Thyroid gland (tissue), 4 donors: Measurements from ENCODE around the gene GCN1. TPM values are rescaled to one million over a fixed set of nuclear protein-coding genes. Genes with fewer than 3 reads are reported as not detected.

ENCODE experiments used
- DNase-seq, 2 donors: peaks; one replicate each; pipeline ENCODE4 v3.0.0-alpha.2; 2019
- H3K27ac ChIP-seq, 3 donors: fragments of 200-600 bp; sonication (generic); 1 replicate in 2 of 3; 2 replicates in 1 of 3; pipeline ENCODE4 v1.5.1; 2016 to 2019; ENCODE audit warnings: mild to moderate bottlenecking in 1 of 3, moderate library complexity in 1 of 3
- H3K27me3 ChIP-seq: fragments of 200-600 bp; sonication (generic); one replicate; pipeline ENCODE4 v1.5.1; 2019
- H3K36me3 ChIP-seq, 2 donors: fragments of 200-600 bp; sonication (generic); one replicate each; pipeline ENCODE4 v1.5.1; 2016 to 2019
- H3K4me1 ChIP-seq, 2 donors: fragments of 200-600 bp; sonication (generic); one replicate each; pipeline ENCODE4 v1.5.1; 2017 to 2019
- H3K4me3 ChIP-seq, 3 donors: fragments of 200-600 bp; sonication (generic); replicated peaks in 1 of 3; 1 replicate in 2 of 3; 2 replicates in 1 of 3; pipeline ENCODE4 v1.5.1; 2016; ENCODE audit warnings: mild to moderate bottlenecking in 1 of 3
- H3K9me3 ChIP-seq: fragments of 200-600 bp; sonication (generic); one replicate; pipeline ENCODE4 v1.5.1; 2017
- POLR2A ChIP-seq, 2 donors: fragments of 450-650 bp; IDR thresholded peaks; one replicate each; pipeline ENCODE4 v1.6.1; 2017; ENCODE audit warnings: antibody characterized with exemption in 2 of 2, mild to moderate bottlenecking in 2 of 2, moderate library complexity in 1 of 2
- WGBS, 2 donors: methylation state at CpG; one replicate each; pipeline ENCODE4 v1.1.5; 2017; 5-methylcytosine and 5-hydroxymethylcytosine counted together
- intact Hi-C: fragments of 100-400 bp; cut with DNase I; formaldehyde crosslinking; loops from one replicate; pipeline ENCODE4 v1.15.1; 2023
- total RNA-seq, 4 donors: library from RNA; depleted of rRNA; stranded (reverse); fragments of >200 nt; gene quantifications; one replicate each; pipeline ENCODE4 v1.2.3, GENCODE V29; 2016
- TF ChIP-seq, protein P1 (sequence below), 6 experiments: fragments of 200-600 bp in 3 of 6; fragments of 450-650 bp in 3 of 6; sonication (generic) in 3 of 6; IDR thresholded peaks; one replicate each; pipeline ENCODE4 v1.5.1; 2016 to 2019; ENCODE audit warnings: antibody characterized with exemption in 6 of 6, mild to moderate bottlenecking in 2 of 6, inconsistent platforms in 1 of 6, moderate library complexity in 1 of 6

GCN1 gene
- total RNA-seq, 4 donors from 2014 or later, result 44.6 to 111 (median 73.6) TPM

DNA sequence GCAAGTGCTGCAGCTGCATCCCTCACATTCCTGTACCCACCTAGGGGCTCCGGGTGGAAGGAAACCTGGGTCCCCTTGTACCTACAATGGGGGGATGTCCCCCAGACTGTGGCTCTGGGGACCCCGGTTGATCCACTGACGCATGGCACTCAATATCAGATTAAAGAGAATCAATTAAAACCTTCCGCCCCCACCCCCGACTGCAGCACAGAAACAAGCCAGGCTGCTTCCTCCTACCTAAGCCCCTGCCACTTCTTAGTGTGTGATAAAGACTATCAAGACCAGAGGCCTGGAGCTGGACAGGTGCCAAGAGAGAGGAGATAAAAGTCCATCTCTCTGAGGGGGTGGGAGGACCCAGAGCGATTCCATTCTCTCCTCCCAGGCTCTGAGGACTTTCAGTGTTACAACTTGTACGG lies 34.6 kb upstream of the GCN1 start:
- intact Hi-C loops, result loop anchor here (2.0 kb wide), 1 partner anchor 36 kb away; the partner anchor contains the start of gene PXN
- Histone ChIP-seq H3K36me3 (no peaks in the 10 kb centered on the region), H3K9me3 (no peaks in the 10 kb centered on the region), H3K27ac (peak overlapping the region; percentile 77 to 96 (median 96)), H3K4me1 (peaks cover 81 to 93% of the 10 kb centered on the region in 2 donors), H3K27me3 (no peaks in the 10 kb centered on the region), H3K4me3 (no peak overlapping the region)
- TF ChIP-seq, protein P1, sequence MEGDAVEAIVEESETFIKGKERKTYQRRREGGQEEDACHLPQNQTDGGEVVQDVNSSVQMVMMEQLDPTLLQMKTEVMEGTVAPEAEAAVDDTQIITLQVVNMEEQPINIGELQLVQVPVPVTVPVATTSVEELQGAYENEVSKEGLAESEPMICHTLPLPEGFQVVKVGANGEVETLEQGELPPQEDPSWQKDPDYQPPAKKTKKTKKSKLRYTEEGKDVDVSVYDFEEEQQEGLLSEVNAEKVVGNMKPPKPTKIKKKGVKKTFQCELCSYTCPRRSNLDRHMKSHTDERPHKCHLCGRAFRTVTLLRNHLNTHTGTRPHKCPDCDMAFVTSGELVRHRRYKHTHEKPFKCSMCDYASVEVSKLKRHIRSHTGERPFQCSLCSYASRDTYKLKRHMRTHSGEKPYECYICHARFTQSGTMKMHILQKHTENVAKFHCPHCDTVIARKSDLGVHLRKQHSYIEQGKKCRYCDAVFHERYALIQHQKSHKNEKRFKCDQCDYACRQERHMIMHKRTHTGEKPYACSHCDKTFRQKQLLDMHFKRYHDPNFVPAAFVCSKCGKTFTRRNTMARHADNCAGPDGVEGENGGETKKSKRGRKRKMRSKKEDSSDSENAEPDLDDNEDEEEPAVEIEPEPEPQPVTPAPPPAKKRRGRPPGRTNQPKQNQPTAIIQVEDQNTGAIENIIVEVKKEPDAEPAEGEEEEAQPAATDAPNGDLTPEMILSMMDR (IDR thresholded peaks at IDR 0.05), result peak in 1 of 6 experiments; percentile 14
- no peak for TF ChIP-seq POLR2A (IDR thresholded peaks at IDR 0.05)
- 26 to 44% methylated on average over 4 to 7 of the region's 7 CpGs for WGBS, 2 donors
- DNase-seq, result peak in 1 of 2 donors; percentile 39

DNA sequence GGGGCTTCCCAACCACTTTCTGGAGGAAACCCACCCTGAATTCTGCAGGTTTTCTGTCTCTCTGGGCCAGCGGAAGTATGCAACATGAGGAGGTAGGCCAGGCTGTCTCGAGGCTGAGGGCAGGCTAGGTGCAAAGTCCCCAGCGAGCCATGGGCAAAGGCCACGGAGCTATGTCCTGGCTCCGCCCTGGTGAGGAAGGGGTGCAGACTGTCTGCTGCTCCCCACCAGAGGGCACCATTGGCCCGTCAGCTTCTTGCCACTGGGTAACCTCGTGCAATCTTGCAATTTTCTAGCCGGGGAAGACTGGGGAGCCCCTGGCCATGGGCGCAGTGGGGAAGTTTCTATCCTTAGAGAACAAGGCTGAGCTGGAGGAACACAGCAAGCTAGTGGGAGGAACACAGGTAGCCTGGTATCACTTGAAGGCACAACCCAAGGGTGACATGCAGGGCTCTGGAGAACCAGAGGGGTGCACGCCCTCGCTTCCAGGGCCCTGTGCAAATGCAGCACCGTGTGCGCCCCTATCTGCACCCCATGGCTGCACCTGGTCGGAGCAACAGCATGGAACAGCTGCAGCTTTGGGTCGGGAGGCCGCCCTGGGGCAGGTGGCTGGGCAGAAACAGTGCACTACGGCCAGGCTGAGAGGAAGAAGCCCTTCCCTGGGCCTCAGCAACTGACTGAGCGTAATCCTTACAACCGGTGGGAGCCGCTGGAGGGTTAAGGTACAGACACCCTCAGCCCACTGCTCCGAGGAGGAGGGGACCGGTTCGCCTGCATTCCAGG lies 34.0 kb upstream of the GCN1 start:
- 15 to 19% methylated on average over 9 to 10 of the region's 23 CpGs for WGBS, 2 donors
- intact Hi-C loops, result loop anchor here (2.0 kb wide), 1 partner anchor 36 kb away; the partner anchor contains the start of gene PXN
- TF ChIP-seq, protein P1 (IDR thresholded peaks at IDR 0.05), result peak; percentile 61 to 97 (median 96)
- TF ChIP-seq POLR2A (IDR thresholded peaks at IDR 0.05), result peak in 1 of 2 donors; percentile 27
- H3K9me3 ChIP-seq, result no peaks in the 10 kb centered on the region
- no peaks in the 10 kb centered on the region for H3K27me3 ChIP-seq
- H3K4me3 ChIP-seq, result no peak overlapping the region
- peak overlapping the region; percentile 77 to 96 (median 96) for H3K27ac ChIP-seq
- peaks cover 76 to 89% of the 10 kb centered on the region in 2 donors for H3K4me1 ChIP-seq
- peak; percentile 93 to 95 for DNase-seq
- peaks cover 3 to 4% of the 10 kb centered on the region in 2 donors for H3K36me3 ChIP-seq

DNA sequence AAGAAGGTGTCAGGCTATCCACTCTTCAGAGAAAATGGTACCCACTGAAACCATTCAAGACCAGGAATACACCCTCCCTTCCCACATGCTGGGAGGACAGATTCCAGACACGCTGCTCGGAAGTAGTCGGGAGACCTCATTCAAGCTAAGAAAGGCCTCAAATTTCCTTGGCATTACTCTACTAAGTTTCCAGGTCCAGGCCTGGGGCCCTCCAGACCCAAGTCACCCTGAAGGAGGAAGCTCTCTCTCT lies 33.5 kb upstream of the GCN1 start:
- Histone ChIP-seq H3K36me3 (peaks cover 6 to 7% of the 10 kb centered on the region in 2 donors), H3K4me1 (peaks cover 71 to 84% of the 10 kb centered on the region in 2 donors), H3K27me3 (no peaks in the 10 kb centered on the region), H3K9me3 (no peaks in the 10 kb centered on the region), H3K4me3 (no peak overlapping the region), H3K27ac (peak overlapping the region in 2 of 3 donors; percentile 96)
- intact Hi-C loops, result loop anchor here (2.0 kb wide), 1 partner anchor 37 kb away; the partner anchor contains the start of gene PXN
- DNase-seq, result no peak
- WGBS, 2 donors, result 59% methylated on average over 3 of the region's 3 CpGs
- TF ChIP-seq, protein P1 (IDR thresholded peaks at IDR 0.05), result no peak
- TF ChIP-seq POLR2A (IDR thresholded peaks at IDR 0.05), result no peak

DNA sequence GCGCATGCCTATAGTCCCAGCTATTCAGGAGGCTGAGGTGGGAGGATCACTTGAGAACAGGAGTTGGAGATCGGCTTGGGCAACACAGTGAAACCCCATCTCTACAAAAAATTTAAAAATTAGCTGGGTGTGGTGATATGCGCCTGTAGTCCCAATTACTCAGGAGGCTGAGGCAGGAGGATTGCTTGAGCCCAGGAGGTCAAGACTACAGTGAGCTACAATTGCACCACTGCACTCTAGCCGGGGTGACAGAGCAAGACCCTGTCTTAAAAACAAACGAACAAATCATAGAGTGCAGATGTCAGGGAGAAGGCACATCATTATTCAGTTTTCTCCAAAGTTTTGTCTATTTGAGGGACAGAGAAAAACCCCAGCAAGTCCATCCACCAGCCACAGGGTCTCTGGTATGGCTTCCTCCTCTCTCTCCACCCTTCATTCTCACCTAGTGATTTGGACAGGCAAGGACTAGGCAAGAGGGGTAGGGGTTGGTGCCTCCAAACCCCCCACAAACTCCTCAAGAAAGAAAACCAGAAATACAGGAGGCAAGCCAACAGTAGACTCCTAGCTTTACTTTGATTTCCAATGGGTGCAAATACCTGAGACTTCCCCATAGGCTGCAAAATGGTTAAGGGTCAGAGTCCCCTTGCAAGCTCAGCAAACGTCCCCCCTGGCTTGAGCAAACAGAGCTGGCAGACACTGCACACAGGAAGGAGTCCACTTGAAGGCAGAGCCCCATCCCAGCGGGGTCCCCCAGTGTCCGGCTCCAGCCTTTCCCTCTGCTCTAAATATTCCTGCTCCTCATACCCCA lies 32.9 kb upstream of the GCN1 start:
- WGBS, 2 donors, result 59 to 68% methylated on average over 8 of the region's 8 CpGs
- peak overlapping the region in 1 of 3 donors; percentile 96 for H3K27ac ChIP-seq
- peaks cover 66 to 79% of the 10 kb centered on the region in 2 donors for H3K4me1 ChIP-seq
- H3K9me3 ChIP-seq, result no peaks in the 10 kb centered on the region
- H3K36me3 ChIP-seq, result peaks cover 12% of the 10 kb centered on the region in 2 donors
- no peak overlapping the region for H3K4me3 ChIP-seq
- H3K27me3 ChIP-seq, result no peaks in the 10 kb centered on the region
- TF ChIP-seq, protein P1 (IDR thresholded peaks at IDR 0.05), result no peak
- no peak for TF ChIP-seq POLR2A (IDR thresholded peaks at IDR 0.05)
- no peak for DNase-seq
- intact Hi-C loops, result loop anchor here (2.0 kb wide), 1 partner anchor 37 kb away; the partner anchor contains the start of gene PXN
